Heart left ventricle (tissue), 16 donors: ENCODE results near the gene ST3GAL2. TPM values are rescaled to one million over a fixed set of nuclear protein-coding genes. Genes with fewer than 3 reads are reported as not detected.

Experiments used
- ATAC-seq, 4 donors: fragments of 200-7000 bp; cut with Tn5 transposase; one replicate each; pipeline ENCODE4 v1.9.1; 2020 to 2022; ENCODE audit warnings: moderate library complexity in 4 of 4, mild to moderate bottlenecking in 3 of 4, moderate number of reproducible peaks in 1 of 4
- DNase-seq, 5 donors: peaks; one replicate each; pipeline ENCODE4 v3.0.0-alpha.2; 2020
- H3K27ac ChIP-seq, 12 donors: fragments of 200-600 bp; sonication (generic) in 4 of 12; one replicate each; pipeline versions ENCODE4 v1.5.0 to v1.8.0; 2016 to 2022; ENCODE audit warnings: mild to moderate bottlenecking in 2 of 12
- H3K27me3 ChIP-seq, 9 donors: fragments of 200-600 bp; sonication (generic) in 2 of 9; one replicate each; pipeline versions ENCODE4 v1.5.1 to v1.8.0; 2016 to 2022; ENCODE audit warnings: mild to moderate bottlenecking in 3 of 9
- H3K36me3 ChIP-seq, 9 donors: fragments of 200-600 bp; sonication (generic) in 2 of 9; one replicate each; pipeline versions ENCODE4 v1.5.0 to v1.8.0; 2018 to 2022; ENCODE audit warnings: mild to moderate bottlenecking in 2 of 9
- H3K4me1 ChIP-seq, 12 donors: fragments of 200-600 bp; sonication (generic) in 4 of 12; one replicate each; pipeline versions ENCODE4 v1.5.0 to v1.8.0; 2016 to 2022; ENCODE audit warnings: mild to moderate bottlenecking in 3 of 12
- H3K4me3 ChIP-seq, 12 donors: fragments of 200-600 bp; sonication (generic) in 4 of 12; one replicate each; pipeline versions ENCODE4 v1.5.0 to v1.8.0; 2017 to 2022; ENCODE audit warnings: mild to moderate bottlenecking in 9 of 12, moderate library complexity in 4 of 12
- H3K9me3 ChIP-seq, 12 donors: fragments of 200-600 bp; sonication (generic) in 4 of 12; one replicate each; pipeline versions ENCODE4 v1.5.0 to v1.8.0; 2016 to 2022; ENCODE audit warnings: mild to moderate bottlenecking in 1 of 12
- POLR2A ChIP-seq, 2 donors: fragments of 450-650 bp; IDR thresholded peaks; one replicate each; pipeline ENCODE4 v1.6.1; 2017; ENCODE audit warnings: antibody characterized with exemption in 2 of 2, mild to moderate bottlenecking in 2 of 2, moderate library complexity in 2 of 2
- WGBS, 4 donors: extraction: QIAGEN DNeasy Blood & Tissue Kit in 2 of 4; methylation state at CpG; one replicate each; pipeline versions ENCODE4 v1.1.5 to v1.1.7; 2013 to 2018; 5-methylcytosine and 5-hydroxymethylcytosine counted together
- intact Hi-C, 10 donors: fragments of 100-400 bp; cut with DNase I; formaldehyde crosslinking; loops; one replicate each; pipeline versions ENCODE4 v1.11.1 to v1.14.2; 2022
- polyA plus RNA-seq, 2 donors: library from polyadenylated mRNA; stranded (reverse); fragments of 200-250 nt; gene quantifications; one replicate each; pipeline ENCODE4 v1.2.3, GENCODE V29; 2013
- total RNA-seq, 9 donors: library from RNA; depleted of rRNA in 2 of 9; stranded (reverse); fragments of >200 nt in 2 of 9; fragmentation: NEBNext Ultra II Directional in 3 of 9; extraction: Animal tissue kit (Norgen Biotek cat#: 25700) in 3 of 9; gene quantifications; one replicate each; pipeline versions ENCODE4 v1.1.0 to v1.2.4, GENCODE V29; 2016 to 2023
- TF ChIP-seq, protein P1 (sequence below), 12 donors: fragments of 200-600 bp; sonication (generic) in 4 of 12; IDR thresholded peaks; one replicate each; pipeline versions ENCODE4 v1.5.0 to v1.8.0; 2018 to 2022; ENCODE audit warnings: antibody characterized with exemption in 12 of 12, mild to moderate bottlenecking in 5 of 12
- donor health status: ischemic (EF 13 %, LVEDD 7.1; RV severe dilation, severe dysfunction).
- donor health status: healthy with polysubstance abuse.
- donor health status: DM: no; HTN: yes; CAD: no.
- donor health status: DM: no; HTN: no; CAD: no.
- donor health status: ischemic (EF 25% LVEDD 6.9; RV normal size, moderate dysfunction).
- donor health status: ischemic (EF 25% LVEDD 5.7; RV mildly dilated, moderate dysfunction).
- donor health status: healthy.
- donor health status: DM: yes; HTN: yes; CAD: no.
- donor health status: ischemic (EF 35%, LVEDD 5.7; RV mildly dilated, moderate dysfunction).
- donor health status: nonischemic (EF 11% LVEDD 7.7; RV severe dilation, severe dysfunction).
- donor health status: DM: yes; HTN: yes; CAD: no.
- donor health status: PGD.
- donor health status: ischemic (EF 29% LVEDD 5.4; RV normal size, mild dysfunction).
- donor health status: nonischemic (EF 23%, LVEDD 6.1; RV moderate dilation, normal function).

ST3GAL2 gene
- total and polyA plus RNA-seq, 11 donors: 8.4 to 44.6 (median 20.1) TPM

GRCh38 chr16:70395345-70395901 lies 43.5 kb downstream of the ST3GAL2 start:
- Histone ChIP-seq H3K4me1 (peaks cover 0 to 26% (median 9%) of the 10 kb centered on the region in 12 donors), H3K27me3 (no peaks in the 10 kb centered on the region), H3K9me3 (no peaks in the 10 kb centered on the region), H3K27ac (no peak overlapping the region), H3K36me3 (peaks cover 0 to 63% (median 35%) of the 10 kb centered on the region in 9 donors), H3K4me3 (no peak overlapping the region)
- DNase-seq (peak; percentile 57 to 88 (median 75)), ATAC-seq (peak; percentile 60 to 84 (median 76))
- intact Hi-C loops: loop anchor here in 7 of 10 donors (5.0 to 10.0 kb wide), 6 partner anchors 42 to 82 kb away; partner anchors contain the start of genes ST3GAL2 (in 2 of the 7) and FCSK (in 1 of the 7)
- WGBS, 4 donors: 64 to 77% (median 68%) methylated on average over 5 to 8 of the region's 8 CpGs
- TF ChIP-seq POLR2A (IDR thresholded peaks at IDR 0.05): no peak
- TF ChIP-seq, protein P1, sequence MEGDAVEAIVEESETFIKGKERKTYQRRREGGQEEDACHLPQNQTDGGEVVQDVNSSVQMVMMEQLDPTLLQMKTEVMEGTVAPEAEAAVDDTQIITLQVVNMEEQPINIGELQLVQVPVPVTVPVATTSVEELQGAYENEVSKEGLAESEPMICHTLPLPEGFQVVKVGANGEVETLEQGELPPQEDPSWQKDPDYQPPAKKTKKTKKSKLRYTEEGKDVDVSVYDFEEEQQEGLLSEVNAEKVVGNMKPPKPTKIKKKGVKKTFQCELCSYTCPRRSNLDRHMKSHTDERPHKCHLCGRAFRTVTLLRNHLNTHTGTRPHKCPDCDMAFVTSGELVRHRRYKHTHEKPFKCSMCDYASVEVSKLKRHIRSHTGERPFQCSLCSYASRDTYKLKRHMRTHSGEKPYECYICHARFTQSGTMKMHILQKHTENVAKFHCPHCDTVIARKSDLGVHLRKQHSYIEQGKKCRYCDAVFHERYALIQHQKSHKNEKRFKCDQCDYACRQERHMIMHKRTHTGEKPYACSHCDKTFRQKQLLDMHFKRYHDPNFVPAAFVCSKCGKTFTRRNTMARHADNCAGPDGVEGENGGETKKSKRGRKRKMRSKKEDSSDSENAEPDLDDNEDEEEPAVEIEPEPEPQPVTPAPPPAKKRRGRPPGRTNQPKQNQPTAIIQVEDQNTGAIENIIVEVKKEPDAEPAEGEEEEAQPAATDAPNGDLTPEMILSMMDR (IDR thresholded peaks at IDR 0.05): peak; percentile 61 to 88 (median 72)

DNA sequence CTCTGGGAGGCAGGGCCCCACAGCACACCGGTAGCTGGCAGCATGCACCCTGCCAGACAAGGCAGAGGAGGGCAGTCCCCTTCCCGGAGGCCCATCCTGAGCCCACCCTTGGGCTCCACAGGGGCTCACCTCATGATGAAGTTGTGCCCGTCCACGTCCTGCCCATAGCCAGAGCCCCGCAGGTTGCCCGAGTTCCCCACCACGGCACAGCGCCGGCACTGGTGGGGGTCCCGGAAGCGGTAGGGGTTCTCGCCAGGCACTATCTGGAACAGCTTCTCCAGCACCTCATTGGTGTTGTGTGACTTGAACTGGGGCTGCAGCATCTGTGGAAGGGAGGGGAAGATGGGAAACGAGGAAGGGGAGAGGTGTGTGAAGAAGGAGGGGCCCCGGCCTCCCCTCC lies 44.0 kb downstream of the ST3GAL2 start:
- Histone ChIP-seq H3K27ac (no peak overlapping the region), H3K36me3 (peaks cover 0 to 58% (median 29%) of the 10 kb centered on the region in 9 donors), H3K27me3 (no peaks in the 10 kb centered on the region), H3K9me3 (no peaks in the 10 kb centered on the region), H3K4me3 (no peak overlapping the region), H3K4me1 (peaks cover 0 to 26% (median 9%) of the 10 kb centered on the region in 12 donors)
- TF ChIP-seq POLR2A (IDR thresholded peaks at IDR 0.05): no peak
- TF ChIP-seq, protein P1 (IDR thresholded peaks at IDR 0.05): no peak
- DNase-seq (no peak), ATAC-seq (no peak)
- intact Hi-C loops: loop anchor here in 9 of 10 donors (5.0 to 10.0 kb wide), 7 partner anchors 42 to 82 kb away; partner anchors contain the start of genes ST3GAL2 (in 3 of the 9) and FCSK (in 1 of the 9)
- WGBS, 4 donors: 93 to 98% (median 96%) methylated on average over 11 to 14 of the region's 14 CpGs

DNA sequence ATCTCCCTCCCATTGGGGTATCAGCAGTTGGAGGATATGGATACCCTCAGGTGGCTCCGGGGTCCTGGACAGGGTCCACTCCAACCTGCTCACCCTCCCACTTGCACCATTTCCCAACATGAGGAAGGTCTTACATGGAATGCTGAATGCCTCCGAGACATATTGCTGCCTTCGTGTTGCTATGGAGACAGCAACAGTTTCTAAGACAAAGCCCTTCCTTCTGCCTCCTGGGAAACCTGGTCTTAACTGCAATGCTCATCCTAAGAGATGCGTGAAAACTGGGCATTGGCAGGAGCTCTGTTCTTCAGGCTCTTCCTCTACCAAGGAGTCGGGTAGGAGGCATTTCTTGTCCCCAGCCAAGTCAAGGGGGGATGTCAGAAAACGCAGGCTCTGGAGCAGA lies 45.2 kb downstream of the ST3GAL2 start:
- Histone ChIP-seq H3K9me3 (no peaks in the 10 kb centered on the region), H3K4me3 (no peak overlapping the region), H3K36me3 (peaks cover 0 to 48% (median 20%) of the 10 kb centered on the region in 9 donors), H3K27ac (no peak overlapping the region), H3K4me1 (peaks cover 0 to 26% (median 9%) of the 10 kb centered on the region in 12 donors), H3K27me3 (no peaks in the 10 kb centered on the region)
- ATAC-seq: no peak
- intact Hi-C loops: loop anchor here in 5 of 10 donors (5.0 to 10.0 kb wide), 4 partner anchors 44 to 81 kb away; partner anchors contain the start of genes FCSK (in 1 of the 5) and ST3GAL2 (in 1 of the 5)
- no peak for DNase-seq
- no peak for TF ChIP-seq POLR2A (IDR thresholded peaks at IDR 0.05)
- TF ChIP-seq, protein P1 (IDR thresholded peaks at IDR 0.05): no peak
- 88 to 98% (median 94%) methylated on average over 6 of the region's 6 CpGs for WGBS, 4 donors

DNA sequence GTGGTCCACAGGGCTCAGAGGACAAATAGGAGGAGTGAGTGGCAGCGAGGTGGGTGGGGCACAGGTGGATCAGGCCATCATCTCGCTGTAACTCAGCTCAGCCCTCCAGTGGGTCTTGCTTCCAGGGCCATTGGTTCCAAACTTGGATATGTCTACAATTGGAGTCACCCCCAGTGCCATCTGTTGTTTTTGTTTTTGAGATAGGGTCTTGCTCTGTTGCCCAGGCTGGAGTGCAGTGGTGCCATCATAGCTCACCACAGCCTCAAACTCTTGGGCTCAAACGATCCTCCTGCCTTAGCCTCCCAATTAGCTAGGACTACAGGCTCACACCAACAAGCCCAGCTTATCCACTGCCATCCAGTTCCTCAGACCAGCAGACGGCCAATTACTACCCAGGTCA lies 46.3 kb downstream of the ST3GAL2 start:
- intact Hi-C loops: loop anchor here in 5 of 10 donors (5.0 to 10.0 kb wide), 4 partner anchors 45 to 82 kb away; partner anchors contain the start of genes FCSK (in 1 of the 5) and ST3GAL2 (in 1 of the 5)
- peaks cover 0 to 26% (median 9%) of the 10 kb centered on the region in 12 donors for H3K4me1 ChIP-seq
- 90 to 99% (median 96%) methylated on average over 4 of the region's 4 CpGs for WGBS, 4 donors
- no peaks in the 10 kb centered on the region for H3K9me3 ChIP-seq
- H3K27ac ChIP-seq: no peak overlapping the region
- no peak for DNase-seq
- TF ChIP-seq POLR2A (IDR thresholded peaks at IDR 0.05): no peak
- TF ChIP-seq, protein P1 (IDR thresholded peaks at IDR 0.05): no peak
- no peaks in the 10 kb centered on the region for H3K27me3 ChIP-seq
- ATAC-seq: no peak
- no peak overlapping the region for H3K4me3 ChIP-seq
- peaks cover 0 to 48% (median 17%) of the 10 kb centered on the region in 9 donors for H3K36me3 ChIP-seq
